AG10803 (cell line): ENCODE data around the gene PRPF39.

Experiments
- DNase-seq: peaks from one replicate; pipeline ENCODE4 v3.0.0; 2010; ENCODE audit warnings: low read depth
- H3K4me3 ChIP-seq: 2 replicates; pipeline ENCODE4 v1.5.1; 2011; ENCODE audit warnings: mild to moderate bottlenecking, low read length, control low read depth
- TF ChIP-seq, protein P1 (sequence below): conservative IDR thresholded peaks from 2 replicates; pipeline ENCODE4 v1.5.1; 2011; ENCODE audit warnings: mild to moderate bottlenecking, low read length, control low read depth, inconsistent platforms

The PRPF39 gene

DNA sequence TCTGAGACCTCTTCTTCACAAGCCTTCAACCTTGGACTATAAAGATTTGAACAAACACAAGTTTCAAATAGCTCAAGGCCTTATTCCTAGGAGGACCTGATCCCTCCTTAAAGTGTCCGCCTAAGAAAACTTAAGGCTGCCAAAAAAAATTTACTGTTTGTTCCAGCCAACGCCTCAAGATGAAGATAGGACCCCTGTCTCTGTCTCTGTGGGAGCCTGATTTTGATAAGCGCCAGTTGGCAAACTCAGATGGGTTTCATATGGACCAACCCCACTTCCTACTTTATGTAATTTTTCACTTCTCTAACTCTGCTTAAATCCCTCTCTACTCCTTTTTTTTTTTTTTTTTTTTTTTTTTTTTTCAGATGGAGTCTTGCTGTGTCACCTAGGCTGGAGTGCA, 39.4 kb downstream of the PRPF39 start:
- TF ChIP-seq, protein P1, sequence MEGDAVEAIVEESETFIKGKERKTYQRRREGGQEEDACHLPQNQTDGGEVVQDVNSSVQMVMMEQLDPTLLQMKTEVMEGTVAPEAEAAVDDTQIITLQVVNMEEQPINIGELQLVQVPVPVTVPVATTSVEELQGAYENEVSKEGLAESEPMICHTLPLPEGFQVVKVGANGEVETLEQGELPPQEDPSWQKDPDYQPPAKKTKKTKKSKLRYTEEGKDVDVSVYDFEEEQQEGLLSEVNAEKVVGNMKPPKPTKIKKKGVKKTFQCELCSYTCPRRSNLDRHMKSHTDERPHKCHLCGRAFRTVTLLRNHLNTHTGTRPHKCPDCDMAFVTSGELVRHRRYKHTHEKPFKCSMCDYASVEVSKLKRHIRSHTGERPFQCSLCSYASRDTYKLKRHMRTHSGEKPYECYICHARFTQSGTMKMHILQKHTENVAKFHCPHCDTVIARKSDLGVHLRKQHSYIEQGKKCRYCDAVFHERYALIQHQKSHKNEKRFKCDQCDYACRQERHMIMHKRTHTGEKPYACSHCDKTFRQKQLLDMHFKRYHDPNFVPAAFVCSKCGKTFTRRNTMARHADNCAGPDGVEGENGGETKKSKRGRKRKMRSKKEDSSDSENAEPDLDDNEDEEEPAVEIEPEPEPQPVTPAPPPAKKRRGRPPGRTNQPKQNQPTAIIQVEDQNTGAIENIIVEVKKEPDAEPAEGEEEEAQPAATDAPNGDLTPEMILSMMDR, result no peak
- DNase-seq, result no peak
- no peak overlapping the region for H3K4me3 ChIP-seq

DNA sequence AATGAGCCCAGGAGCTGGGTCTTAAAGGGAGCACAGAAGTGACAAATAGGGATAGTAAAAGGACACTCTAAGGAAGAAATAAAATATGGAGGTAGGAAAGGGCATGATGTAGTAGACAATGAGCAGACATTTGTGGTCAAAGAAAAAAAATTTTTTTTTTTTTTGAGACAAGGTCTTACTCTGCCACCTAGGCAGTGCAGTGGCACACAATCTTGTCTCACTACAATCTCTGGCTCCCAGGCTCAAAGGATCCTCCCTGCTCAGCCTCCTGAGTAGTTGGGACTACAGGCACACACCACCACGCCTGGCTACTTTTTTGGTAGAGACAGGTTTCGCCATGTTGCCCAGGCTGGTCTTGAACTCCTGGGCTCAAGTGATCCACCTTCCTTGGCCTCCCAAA, 41.8 kb downstream of the PRPF39 start:
- TF ChIP-seq, protein P1, result no peak
- no peak overlapping the region for H3K4me3 ChIP-seq
- DNase-seq, result no peak

DNA sequence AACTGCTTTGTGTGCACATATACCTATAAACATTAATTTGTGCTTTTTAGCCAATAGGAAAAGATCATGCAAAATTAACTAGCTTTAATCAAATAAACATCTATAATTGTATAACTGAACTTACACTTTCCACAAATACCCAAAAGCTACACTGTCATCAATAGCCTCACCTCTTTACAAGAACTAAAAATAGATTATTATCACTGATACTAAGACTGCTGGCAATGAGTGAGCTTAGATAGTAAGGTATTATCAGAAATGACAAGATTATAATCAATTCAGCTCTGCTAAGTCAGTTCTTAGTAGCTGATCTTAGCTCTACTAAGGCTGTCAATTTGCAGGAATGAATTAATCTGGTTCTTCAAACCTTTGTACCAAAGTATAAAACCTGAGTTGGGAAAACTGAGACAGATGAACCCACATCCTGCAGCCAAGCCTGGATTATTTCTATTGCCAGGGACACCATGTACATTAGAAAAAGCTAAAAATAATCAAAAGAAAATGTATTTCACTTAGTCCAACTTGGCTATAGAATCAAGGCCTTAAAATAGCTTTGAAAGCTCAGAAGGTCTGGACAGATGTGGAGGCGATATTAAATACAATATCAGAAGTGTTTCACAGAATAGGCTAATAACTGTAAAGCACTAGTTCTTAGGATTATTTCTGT, 45.2 kb downstream of the PRPF39 start:
- no peak for DNase-seq
- no peak overlapping the region for H3K4me3 ChIP-seq
- TF ChIP-seq, protein P1, result no peak

DNA sequence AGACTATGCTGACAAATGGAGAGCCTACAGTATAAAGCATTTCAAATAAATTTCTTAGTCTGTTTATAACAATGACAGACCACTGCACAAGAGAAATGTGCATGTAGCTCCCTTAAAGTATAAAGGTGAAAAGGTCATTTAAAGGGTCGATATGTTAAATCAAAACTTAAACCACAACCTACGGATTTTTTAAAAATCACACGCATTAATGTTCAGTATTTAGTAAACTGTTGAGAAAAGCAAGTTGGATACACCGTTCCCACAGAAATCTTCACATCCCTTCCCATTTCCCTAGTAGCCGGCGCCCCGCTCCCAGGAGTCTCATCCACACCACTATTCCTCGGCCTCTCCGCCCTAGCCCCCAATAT, 49.8 kb downstream of the PRPF39 start:
- no peak for DNase-seq
- TF ChIP-seq, protein P1, result no peak

DNA sequence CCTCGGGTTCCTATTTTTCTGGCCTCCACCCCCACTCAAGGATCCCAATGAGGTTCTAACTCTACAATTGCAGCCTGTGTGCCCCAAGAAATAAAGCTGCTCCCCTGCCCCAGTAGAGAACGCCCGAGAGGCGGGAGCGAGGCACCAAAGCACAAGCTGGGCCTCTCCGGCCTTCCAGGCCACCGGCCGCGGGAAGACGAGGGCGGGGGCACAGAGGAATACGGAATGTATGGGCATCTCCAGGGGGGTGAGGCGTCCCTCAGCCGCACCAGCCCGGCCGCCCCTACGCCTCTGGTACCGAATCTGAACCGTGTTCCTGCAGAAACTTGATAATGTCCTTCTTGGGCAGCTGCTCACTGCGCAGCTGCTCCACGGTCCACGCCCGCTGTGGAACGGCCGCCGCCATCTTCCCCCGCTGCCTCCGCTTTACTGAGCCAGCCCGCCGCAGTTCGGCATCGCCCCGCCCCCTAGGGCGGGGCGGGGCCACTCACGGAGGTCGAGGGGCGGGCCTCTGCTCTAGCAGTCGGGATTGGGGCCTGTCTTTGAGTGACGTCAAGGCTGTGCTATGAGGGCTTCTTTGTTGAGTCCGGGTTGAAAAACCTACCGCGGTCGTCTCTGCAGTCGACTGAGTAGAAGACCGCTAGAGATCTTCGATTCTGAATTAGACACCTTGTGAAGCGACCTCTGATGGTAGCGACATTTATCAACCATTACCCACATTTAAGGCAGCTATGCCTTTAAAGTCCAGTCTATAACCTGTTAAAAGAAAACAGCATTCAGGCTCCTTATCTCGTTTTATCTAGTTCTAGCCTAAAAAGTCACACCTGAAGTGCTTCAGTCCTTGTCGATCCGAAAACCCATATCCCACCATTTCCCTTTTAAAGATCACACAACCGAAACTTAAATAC, 50.4 kb downstream of the PRPF39 start, which contains the start of gene FKBP3:
Gene FKBP3 (minus strand): TSS at position 431 of the 908 bp plus-strand sequence. CDS start 25 bp downstream, at position 406.
- peak; percentile 99 for DNase-seq

More for the DNA sequence above, 49.8 kb downstream of the PRPF39 start:
- H3K4me3 ChIP-seq, result peak overlapping the region; percentile 93

DNA sequence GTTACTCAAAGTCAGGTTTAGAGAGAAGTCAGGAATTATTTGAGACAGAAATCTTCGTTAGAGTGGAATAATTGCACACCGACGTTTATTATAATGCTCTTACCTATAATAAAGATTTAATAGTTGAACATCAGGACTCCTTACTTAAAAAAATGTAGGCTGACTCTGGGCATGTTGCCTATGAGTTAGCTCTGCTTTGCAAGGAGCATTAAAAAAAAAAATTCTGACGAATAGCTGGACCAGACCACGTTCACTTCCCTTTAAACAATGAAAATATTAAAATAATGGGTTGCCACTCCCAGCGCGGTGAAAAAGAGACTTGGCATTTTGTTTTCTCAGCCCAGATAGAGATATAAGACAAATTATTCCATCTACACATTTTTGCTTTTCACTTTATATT, 51.2 kb downstream of the PRPF39 start:
- DNase-seq, result peak; percentile 29
- TF ChIP-seq, protein P1, result no peak
- peak overlapping the region; percentile 93 for H3K4me3 ChIP-seq

More for the DNA sequence above, 50.4 kb downstream of the PRPF39 start, which contains the start of gene FKBP3:
- TF ChIP-seq, protein P1, result peak; percentile 25
- peak within 1 kb of the TSS; percentile 93 for H3K4me3 ChIP-seq
